Midbrain (tissue), 1 donor: ENCODE measurements around the gene ALDH3A1.
A peak's percentile ranks its signal among the peaks of the same experiment; 100 is the strongest.

Source experiments
- DNase-seq: peaks from one replicate; lab custom pipeline; 2025; lab: John Stamatoyannopoulos, UW

The ALDH3A1 gene

DNA sequence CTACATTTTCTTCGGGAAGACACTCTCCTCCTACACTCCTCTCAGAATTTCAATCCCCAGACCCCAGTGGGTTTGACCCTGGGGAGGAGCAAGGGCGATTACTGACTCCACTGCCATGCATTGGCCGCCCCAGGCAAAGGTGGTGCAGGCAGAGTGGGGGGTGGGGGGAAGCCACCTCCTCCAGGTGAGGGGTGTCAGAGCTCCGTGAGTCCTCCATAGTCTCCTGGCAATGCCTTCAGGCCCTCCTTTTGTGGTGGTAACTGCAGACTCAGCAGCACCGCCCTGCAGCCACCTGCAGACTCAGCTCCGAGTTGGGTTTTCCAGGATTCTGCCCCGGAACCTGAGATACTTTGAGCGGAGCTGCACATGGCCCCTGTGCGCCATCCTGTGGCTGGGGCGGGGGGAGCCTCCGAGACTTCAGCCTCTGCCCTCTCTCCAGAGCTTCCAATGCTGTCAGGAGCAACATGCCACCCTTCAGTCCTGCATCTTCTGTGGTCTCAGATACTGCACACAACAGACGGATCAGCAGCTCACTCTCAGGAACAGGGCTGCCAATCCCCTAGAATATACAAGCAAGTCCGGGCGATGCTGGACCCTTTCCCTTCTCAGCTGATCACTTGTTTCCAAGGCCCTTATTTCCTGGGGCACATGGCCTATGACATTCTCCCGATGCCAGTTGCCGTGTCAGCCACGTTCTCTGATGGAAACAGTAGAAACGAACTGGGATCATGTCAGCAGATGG, 29.3 kb downstream of the ALDH3A1 start:
- DNase-seq, result no peak

DNA sequence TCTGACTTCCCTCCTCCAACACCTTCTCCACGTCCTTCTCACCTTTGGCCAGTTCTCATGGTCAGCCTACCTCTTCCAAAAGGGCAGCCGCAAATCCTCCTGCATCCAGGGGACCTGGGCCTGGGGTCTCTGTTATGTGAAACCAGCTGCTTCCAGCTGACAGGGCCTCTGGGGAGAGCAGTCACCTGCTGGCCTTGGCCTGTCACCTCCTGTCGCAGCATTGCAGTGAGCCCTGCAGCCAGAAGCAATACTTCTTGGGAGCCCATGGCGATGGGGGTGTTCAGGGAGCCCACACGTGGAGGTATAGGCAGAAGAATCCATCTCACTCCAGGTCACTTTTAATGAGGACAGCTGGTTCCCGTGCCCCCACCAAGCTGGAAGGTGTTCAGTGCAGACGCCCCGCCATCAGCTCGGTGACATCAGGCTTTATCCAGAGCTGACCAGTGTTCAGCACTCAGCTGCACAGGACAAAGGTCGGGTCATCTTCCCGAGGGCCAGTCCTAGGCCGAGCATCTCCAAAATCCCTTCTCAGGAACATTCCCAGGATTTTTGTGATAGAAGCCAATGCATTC, 30.0 kb downstream of the ALDH3A1 start:
- no peak for DNase-seq

DNA sequence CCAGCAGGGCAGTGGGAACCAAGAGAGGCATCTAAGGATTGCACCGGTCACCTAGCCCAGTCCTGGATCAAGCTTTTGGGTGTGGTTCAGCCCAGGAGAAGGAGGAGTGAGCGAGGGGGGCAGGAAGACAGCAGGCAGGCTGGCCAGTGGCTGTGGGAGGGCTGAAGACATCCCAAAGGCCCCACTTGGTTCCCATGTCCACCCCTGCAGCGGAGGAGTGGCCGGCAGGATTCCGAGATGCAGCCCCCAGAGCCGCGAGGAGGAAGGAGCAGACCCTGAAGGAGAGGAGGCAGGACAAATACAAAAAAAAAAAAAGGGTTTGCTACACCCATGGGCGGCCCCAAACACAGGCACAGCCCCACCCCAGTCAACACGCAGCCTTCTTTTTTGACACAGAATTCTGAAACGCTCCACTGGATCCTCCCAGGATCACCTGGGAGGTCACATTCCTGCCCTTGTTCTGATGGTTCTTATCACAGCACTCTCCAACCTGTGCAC, 30.6 kb downstream of the ALDH3A1 start:
- DNase-seq, result no peak

DNA sequence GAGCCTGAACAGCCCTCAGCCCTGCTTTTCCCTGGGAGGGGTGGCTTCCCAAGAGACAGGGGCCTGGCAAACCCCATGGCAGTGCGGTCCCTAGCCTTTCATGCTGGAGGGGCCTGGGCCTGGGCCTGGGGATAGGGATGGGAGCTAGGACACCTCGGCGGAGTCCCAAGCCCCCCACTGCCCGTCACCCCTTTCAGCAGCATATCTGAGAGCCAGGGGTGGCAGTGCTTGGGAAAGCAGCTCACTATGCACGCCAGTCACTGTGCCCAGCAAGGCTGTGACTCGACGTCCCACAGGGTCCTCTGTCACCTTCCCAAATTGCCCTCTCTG, 31.1 kb downstream of the ALDH3A1 start:
- no peak for DNase-seq

DNA sequence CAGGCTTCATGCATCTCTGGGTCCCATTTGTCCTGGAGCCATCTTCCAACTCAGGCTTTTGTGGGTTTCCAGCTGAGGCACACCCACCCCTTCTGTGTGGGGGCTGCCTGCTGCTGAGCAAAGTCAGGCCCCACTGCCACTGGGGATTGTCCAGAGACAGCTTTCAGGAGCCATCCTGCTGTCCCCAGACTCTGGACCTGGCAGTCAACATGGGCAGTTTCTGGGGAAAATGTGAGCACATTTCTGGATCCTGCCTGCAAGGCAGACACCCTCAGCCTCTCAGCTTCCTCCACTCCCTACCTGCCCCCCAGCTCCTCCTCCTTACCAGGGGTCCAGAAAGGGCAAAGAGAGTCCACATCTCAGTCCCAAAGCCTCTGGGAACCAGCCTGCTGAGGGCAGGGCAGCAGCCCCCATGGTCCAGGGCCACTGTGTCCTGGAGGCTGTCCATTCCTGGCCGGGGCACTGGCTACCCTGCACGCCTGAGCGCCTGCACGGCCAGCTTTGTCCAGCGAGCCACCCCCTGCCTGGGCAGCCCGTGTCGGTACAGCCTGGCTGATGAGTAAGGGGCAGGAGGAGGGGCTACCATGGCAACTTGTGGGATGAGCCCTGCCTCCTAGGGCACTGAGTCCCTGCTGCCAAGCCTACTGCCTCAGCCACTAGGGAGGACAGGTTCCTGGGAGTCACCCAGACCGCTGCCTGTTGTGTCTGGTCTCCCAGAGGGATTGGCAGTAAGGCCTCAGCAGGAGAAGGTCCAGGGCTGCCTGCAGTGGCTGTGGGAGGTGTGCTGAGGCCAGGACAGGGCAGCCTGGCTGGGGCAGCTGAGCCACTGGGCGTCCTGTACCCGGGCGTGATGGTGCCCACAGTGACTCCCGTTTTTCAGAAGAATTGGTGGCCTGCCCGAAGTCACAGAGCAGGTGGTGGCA, 31.7 kb downstream of the ALDH3A1 start, which contains the start of gene SLC47A2:
SLC47A2 (minus strand) TSS at position 477 of the 923 bp plus-strand sequence; CDS start at position 448, 29 bp downstream.
- peak; percentile 8 for DNase-seq

DNA sequence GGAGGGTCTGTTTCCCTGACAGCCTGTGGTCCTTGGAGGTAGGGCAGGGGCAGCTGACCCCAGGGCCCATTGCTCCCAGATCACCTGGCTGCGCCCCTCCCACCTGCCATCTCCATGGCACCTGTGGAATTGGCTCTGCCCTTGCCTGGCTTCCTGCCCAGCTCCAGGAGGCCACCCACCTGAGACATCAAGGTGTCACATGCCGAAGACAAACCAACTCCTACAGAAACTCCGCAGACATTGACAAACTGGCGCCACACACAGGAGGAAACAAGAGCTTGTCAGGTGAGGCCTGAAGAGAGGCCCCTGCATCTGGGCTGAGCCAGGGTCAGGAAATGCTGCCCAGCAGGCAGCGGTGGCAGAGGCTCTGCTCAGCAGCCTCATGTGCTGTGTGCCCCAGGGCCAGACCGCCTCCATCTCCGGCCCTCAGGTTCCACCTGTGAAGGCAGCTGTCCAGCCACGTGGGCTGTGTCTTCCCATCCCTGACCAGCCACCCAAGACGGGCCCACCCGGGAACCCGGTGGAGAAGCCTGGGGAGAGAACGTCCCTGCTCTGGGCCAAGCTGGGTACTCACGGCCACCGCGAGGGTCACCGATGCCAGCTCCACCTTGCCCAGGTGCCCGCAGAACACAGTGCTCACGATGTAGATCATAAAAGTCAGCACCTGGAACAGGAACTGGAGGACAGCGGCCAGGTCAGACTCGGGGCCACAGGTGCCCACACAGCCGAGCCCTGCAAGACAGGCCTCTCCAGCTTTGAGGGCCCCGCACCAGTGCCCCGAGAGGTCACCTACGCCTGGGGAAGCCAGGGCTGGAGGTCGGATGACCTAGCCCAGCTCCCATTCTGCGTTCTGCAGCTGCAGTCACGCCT, 33.3 kb downstream of the ALDH3A1 start:
- no peak for DNase-seq

DNA sequence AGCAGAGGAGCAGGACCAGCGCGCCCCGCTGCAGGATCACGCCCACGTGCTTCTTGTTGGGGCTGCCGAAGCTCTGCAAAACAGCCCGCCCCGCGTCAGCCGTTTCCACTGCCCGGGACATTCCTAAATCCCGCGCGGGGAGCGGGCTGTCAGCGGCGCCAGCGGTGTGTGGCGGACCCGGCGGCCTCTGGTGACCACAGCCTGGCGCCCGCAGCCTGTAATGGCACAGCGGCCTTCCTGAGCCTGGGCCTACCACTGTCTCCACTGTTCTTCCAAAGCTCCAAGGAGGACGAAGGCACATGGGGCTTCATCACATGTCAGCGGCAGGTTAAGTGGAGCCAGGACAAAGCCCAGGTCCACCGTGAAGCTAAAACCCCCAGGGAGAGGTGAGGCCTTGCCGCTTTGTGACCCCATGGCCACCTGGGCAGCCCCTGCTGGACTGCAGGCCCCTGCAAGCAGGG, 34.2 kb downstream of the ALDH3A1 start:
- no peak for DNase-seq

DNA sequence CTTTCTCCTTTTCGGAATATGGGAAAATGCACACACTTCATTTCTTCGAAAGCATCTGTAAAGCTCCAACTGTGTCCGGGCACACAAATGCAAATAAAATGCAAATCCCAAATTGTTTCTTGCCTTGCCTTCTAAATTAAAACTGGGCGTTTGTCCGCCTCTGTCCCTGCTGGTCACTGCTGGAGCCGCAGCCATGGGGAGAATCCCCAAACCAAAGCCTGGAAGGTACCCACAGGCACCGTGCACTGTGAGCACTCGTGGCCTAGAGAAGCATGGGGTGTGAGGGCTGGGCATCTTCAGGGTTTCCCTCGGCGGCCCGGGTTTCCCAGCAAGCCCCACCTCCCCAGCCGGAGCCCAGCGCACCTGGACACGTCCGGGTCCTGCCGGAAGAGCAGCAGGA, 34.6 kb downstream of the ALDH3A1 start:
- DNase-seq, result no peak

DNA sequence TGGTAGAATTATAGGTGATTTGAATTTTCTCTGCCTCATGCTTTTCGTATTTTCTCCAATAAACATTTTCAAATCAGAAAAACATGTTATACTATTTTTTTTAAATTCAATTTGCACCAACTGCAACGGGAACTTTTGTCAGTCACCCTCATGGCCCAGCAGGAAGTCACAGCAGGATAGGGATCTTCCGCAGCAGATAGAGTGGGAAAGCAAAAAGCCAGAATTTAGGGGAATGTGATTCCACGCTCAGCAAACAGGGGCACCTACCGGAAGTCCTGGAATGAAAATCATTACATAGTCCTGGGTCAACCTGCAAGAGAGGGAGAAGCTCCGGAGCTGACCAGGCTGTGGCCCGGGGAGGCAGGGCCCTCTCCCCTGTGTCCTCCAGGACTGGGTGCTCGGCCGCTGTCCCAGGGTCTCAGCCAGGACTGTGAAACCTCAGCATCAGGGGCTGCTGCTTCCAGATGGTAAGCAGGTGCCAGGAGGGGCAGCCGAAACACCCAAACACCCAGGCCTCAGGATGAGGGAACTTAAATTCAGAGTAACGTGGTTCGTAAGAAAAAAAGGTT, 35.6 kb downstream of the ALDH3A1 start:
- DNase-seq, result no peak

DNA sequence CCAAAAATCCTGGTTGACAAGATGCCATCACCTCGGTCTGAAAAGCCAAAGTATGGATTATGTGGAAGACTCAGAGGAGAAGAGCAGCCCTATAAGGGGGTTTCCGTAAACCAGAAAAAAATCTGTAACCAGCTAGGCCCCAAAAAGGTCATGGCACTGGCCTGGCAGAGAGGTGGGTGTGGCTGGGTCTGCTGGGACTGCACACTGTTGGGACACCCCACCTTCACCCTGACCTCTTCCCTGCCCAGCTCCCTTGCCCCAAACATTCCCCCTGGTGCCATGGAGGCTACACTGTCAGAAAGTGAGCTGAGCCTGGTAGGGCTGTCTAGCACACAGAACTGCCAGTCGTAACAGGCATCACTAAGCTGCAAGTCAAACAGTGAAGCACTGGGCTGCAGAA, 38.3 kb downstream of the ALDH3A1 start:
- no peak for DNase-seq

DNA sequence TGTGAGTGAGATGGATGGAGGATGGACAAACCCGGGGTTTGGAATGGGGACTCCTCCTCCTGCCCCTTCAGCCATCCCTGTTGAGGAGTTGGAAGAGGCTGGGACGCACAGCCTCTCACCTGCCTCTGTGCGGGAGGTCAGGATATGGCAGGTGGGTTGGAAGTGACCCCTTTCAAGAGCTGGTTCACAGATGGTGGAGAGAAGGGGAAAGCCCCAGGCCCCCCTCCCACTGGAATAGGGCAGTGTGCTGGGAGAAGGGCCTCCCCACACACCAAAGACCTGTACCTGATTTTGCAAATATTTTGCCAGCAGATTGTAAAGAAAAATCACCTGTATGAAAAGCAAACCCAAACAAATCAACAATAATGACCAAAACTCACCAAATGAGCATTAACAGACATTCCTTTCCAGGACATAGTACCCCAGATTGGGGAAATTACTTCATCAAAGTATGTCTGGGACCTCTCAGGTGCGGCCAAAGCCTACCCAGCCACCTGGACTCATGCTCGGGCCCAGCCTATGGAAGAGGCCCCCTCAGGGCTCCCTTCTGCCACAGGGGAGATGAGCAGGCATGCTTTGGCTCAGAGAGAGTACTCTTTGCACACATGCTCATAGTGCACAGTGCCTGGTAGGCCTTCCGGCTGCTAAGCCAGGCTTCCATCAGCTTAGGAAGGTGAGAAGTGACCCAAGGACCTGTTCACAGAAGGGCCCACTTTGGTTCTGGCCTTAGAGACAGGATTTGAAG, 39.5 kb downstream of the ALDH3A1 start:
- no peak for DNase-seq

DNA sequence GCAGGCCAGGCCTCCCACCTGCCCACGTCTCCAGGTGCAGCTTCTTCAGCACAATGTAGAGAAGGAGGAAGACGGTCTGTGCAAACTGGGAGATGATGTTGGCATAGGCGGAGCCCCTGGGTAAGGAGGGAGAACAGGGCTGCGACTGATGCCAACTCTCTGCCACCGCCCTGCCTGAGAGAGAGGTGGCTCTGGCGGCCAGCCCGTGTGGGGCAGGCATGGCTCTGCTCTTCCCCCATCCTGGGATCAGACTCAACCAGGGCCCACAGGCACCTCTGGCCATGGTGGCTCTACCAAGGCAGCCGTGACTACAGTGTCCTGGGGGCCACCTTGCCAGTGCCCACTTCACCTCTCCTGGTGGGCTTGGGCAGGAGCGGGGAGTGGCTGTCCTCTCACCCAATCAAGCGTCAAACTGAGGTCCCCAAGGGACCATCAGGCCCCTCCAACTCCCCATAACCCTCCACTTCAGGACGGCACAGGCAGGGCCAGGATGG, 40.3 kb downstream of the ALDH3A1 start:
- DNase-seq, result no peak

DNA sequence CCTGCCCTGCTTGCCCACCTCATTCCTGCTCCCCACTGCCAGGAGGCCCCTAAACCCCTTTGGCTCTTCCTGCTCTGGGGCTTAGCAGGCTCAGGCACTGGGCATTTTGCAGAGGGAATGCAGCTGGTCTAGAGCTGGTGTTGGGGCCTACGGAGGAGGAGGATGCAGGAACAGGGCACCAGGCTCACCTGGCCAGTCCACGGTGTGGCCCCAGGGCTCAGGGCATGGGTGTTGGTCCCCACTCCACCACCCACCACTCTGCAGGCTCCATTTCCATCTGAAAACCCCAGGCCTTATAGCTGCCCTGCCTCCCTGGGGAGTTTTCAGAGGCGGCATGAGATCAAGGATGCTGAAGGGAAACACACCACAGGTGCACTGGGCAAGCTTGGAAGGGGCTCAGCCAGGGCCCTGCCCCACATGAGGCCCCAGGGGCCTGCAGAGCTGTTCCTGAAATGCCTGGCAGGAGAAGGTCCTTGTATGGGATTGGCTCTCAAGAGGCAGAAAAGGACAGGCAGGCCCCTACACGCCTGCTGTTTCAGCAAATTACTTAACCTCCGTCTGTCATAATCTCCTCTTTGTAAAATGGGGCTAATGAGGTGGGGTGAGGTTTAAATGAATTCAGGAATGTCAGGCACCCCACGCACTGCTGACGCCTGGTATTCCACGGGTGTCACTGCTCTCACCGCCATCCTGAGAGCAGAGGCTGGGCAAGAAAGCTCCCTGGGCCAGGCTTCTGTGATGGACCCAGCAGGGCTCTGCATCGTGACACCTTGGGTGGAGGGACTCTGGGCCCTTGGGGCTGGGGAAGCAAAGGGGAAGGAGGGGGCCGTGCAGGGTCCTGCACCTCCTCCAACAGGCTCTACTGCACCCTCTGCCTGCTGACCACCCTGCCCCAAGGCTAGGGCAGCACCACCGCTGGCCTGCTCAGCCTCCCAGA, 41.0 kb downstream of the ALDH3A1 start:
- no peak for DNase-seq

DNA sequence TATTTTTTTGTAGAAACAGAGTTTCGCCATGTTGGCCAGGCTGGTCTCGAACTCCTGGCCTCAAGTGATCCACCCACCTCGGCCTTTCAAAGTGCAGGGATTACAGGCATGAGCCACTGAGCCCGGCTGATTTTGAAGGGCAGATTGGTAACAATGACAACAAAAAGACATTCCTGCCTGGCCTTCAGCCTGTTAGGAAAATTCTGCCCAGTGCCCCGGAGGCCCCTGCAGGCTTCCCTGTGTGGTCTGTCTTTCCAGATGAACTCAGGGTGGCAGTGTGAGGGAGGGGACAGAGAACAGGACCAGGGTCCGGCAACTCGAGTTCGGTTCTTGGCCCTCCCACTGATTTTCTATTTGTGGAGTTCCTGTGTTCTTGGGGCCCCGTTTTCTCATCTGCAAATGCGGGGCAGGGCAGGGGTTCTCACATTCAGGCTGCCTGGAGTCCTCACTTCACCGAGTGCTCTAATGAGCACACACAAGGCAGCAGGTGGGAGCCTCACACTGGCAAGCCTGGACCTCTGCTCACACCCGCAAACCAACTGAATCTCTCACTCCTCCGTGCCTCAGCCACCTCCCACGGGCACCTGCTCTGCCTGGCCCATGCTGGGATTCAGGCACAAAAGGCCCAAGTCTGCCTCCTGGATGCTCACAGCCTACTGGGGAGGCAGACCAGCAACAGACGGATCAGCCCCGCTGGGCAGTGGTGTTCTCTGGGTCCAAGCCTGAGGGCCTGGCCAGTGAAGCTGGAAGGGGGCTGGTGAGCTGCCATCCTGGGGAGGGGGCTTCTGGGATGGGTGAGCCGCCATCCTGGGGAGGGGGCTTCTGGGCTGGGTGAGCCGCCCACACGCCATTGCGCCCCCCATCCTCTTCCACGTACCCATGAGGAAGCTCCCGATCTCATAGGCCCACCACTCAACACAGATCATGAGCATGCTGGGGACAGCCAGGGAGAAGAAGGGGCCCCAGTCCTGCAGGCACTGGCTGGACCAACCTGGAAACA, 42.0 kb downstream of the ALDH3A1 start:
- no peak for DNase-seq

DNA sequence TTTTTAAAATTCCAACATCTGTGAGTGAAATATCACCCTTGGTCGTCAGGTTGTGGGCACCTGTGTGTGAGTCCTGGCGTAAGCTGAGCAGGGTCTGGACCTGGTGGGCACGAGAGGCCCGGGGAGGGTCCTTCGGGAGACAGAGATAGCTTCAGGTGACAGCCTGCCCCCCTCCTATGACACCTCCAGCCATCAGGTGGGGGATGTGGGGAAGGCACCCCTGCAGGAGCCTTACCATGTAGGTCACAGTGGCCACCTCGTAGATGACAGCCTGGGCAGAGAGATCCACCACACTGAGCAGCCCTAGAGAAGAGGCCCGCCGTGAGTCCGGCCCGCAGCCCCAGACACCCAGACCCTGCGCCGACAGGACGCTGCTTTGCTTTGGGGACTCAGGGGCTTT, 42.9 kb downstream of the ALDH3A1 start:
- no peak for DNase-seq

DNA sequence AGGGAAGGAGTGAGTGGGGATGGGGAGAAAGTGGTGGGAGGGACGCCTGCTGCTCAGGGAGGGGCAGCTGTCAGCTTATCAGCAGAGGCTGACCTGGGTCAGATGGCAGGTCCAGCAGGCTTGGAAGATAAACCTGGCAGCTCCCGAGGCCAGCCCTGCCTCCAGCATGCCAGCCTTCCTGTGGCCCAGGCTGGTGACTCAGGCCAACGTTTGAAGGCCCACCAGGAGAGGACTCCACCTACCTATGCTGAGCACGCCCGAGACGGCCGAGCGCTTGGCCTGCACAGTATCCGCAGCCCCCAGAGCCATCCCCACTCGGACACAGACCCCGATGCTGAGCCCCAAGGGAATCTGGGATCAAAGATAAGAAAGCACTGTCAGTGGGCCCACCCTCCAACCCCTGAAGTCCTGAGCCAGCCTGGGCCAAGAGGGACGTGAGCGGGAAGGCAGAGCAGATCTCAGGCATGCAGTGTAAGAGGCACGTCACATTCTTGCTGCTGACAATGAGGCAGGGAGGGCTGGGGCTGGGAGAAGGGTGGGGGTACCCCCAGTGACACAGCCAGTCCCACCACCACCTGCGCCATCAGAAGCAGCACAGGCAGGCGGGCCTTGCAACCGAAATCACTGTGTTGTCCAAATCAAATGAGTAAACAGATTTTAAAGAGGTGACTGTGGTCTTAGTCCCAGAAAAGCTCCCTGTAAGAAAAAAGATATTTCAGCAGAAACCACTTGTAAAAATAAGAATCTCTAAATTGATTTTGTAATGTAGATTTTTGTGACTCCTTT, 44.1 kb downstream of the ALDH3A1 start:
- DNase-seq, result no peak
